ENCODE results near the gene TFR2.

Gene TFR2

GRCh38 chr7:100574362-100575205, 66.8 kb downstream of the TFR2 start:
- Histone ChIP-seq H3K4me3 (ENCODE audit: low read depth, low read length) (no peak overlapping the region), H3K27ac (ENCODE audit: low read depth, low read length) (no peak overlapping the region), H3K14ac (ENCODE audit: low read length) (no peak overlapping the region), H3K9me3 (ENCODE audit: insufficient read depth, low read depth, low read length) (peaks cover 5% of the 10 kb centered on the region), H3K79me2 (ENCODE audit: control insufficient read depth, insufficient read depth, low read length, poor library complexity) (no peaks in the 10 kb centered on the region), H3K23ac (ENCODE audit: low read length) (no peak overlapping the region), H3K4me2 (ENCODE audit: low read length) (no peak overlapping the region), H3K18ac (ENCODE audit: low read length) (no peak overlapping the region), H3K4me1 (ENCODE audit: control insufficient read depth in 1 of 2, insufficient read depth in 2 of 2, low read length in 2 of 2) (peaks cover 21 to 27% of the 10 kb centered on the region in 2 experiments), H4K8ac (ENCODE audit: low read depth, low read length) (no peak overlapping the region), H3K27me3 (ENCODE audit: insufficient read depth, low read length) (peaks cover 7% of the 10 kb centered on the region), H4K91ac (ENCODE audit: low read depth, low read length) (no peak overlapping the region), H3K4ac (ENCODE audit: low read depth, low read length) (no peak overlapping the region), H4K12ac (ENCODE audit: low read depth, low read length) (no peak overlapping the region), H2BK12ac (ENCODE audit: low read length) (no peak overlapping the region), H2AK5ac (ENCODE audit: low read length) (no peak overlapping the region), H2BK5ac (ENCODE audit: low read depth, low read length, poor library complexity) (no peak overlapping the region), H2BK120ac (ENCODE audit: insufficient read depth, low read length, poor library complexity) (no peak overlapping the region), H3K79me1 (ENCODE audit: low read length) (no peaks in the 10 kb centered on the region), H2AFZ (ENCODE audit: insufficient read depth, low read length, poor library complexity) (no peak overlapping the region), H3K36me3 (ENCODE audit: control insufficient read depth in 1 of 2, insufficient read depth in 2 of 2, low read length in 2 of 2) (peaks cover 57 to 58% of the 10 kb centered on the region in 2 experiments), H3K9ac (ENCODE audit: low read length) (no peak overlapping the region)
- no peak for DNase-seq
- no CpG with 5 or more reads among the region's 44 CpGs for WGBS (ENCODE audit: extremely low coverage, insufficient coverage, insufficient read length)

- no peak within 1 kb of the TSS for H2BK5ac ChIP-seq (ENCODE audit: low read depth, low read length, poor library complexity)
- no peak within 1 kb of the TSS for H2BK120ac ChIP-seq (ENCODE audit: insufficient read depth, low read length, poor library complexity)
- H3K79me2 ChIP-seq (ENCODE audit: control insufficient read depth, insufficient read depth, low read length, poor library complexity), result no peaks in the 10 kb centered on the region
- H4K91ac ChIP-seq (ENCODE audit: low read depth, low read length), result no peak within 1 kb of the TSS
- no peak within 1 kb of the TSS for H3K9ac ChIP-seq (ENCODE audit: low read length)
- H4K8ac ChIP-seq (ENCODE audit: low read depth, low read length), result no peak within 1 kb of the TSS
- H3K4me1 ChIP-seq (ENCODE audit: control insufficient read depth in 1 of 2, insufficient read depth in 2 of 2, low read length in 2 of 2), result peaks cover 21 to 27% of the 10 kb centered on the region in 2 experiments
- peaks cover 9% of the 10 kb centered on the region for H3K27me3 ChIP-seq (ENCODE audit: insufficient read depth, low read length)
- H3K23ac ChIP-seq (ENCODE audit: low read length), result no peak within 1 kb of the TSS
- H3K9me3 ChIP-seq (ENCODE audit: insufficient read depth, low read depth, low read length), result peaks cover 5% of the 10 kb centered on the region
- no peak within 1 kb of the TSS for H2BK12ac ChIP-seq (ENCODE audit: low read length)
- DNase-seq, result no peak
- no CpG with 5 or more reads among the region's 70 CpGs for WGBS (ENCODE audit: extremely low coverage, insufficient coverage, insufficient read length)
- no peaks in the 10 kb centered on the region for H3K79me1 ChIP-seq (ENCODE audit: low read length)
- H3K14ac ChIP-seq (ENCODE audit: low read length), result no peak within 1 kb of the TSS
- H3K4me2 ChIP-seq (ENCODE audit: low read length), result no peak within 1 kb of the TSS
- no peak within 1 kb of the TSS for H3K4ac ChIP-seq (ENCODE audit: low read depth, low read length)
- H3K27ac ChIP-seq (ENCODE audit: low read depth, low read length), result no peak within 1 kb of the TSS
- no peak within 1 kb of the TSS for H2AFZ ChIP-seq (ENCODE audit: insufficient read depth, low read length, poor library complexity)
- no peak within 1 kb of the TSS for H4K12ac ChIP-seq (ENCODE audit: low read depth, low read length)
- H3K36me3 ChIP-seq (ENCODE audit: control insufficient read depth in 1 of 2, insufficient read depth in 2 of 2, low read length in 2 of 2), result peaks cover 53 to 56% of the 10 kb centered on the region in 2 experiments
- H3K4me3 ChIP-seq (ENCODE audit: low read depth, low read length), result no peak within 1 kb of the TSS
- no peak within 1 kb of the TSS for H2AK5ac ChIP-seq (ENCODE audit: low read length)
- H3K18ac ChIP-seq (ENCODE audit: low read length), result no peak within 1 kb of the TSS
Measured at GRCh38 chr7:100573691-100574361, 67.5 kb downstream of the TFR2 start, which contains the start of gene SAP25. TSS of gene SAP25 (minus strand) at chr7:100573900. CDS start at chr7:100573742, 158 bp downstream.

- H2BK120ac ChIP-seq (ENCODE audit: insufficient read depth, low read length, poor library complexity), result no peak overlapping the region
- peaks cover 9% of the 10 kb centered on the region for H3K27me3 ChIP-seq (ENCODE audit: insufficient read depth, low read length)
- H3K4me3 ChIP-seq (ENCODE audit: low read depth, low read length), result no peak overlapping the region
- H2BK12ac ChIP-seq (ENCODE audit: low read length), result no peak overlapping the region
- H3K18ac ChIP-seq (ENCODE audit: low read length), result no peak overlapping the region
- WGBS (ENCODE audit: extremely low coverage, insufficient coverage, insufficient read length), result no CpG with 5 or more reads among the region's 30 CpGs
- no peak overlapping the region for H2BK5ac ChIP-seq (ENCODE audit: low read depth, low read length, poor library complexity)
- H3K79me1 ChIP-seq (ENCODE audit: low read length), result no peaks in the 10 kb centered on the region
- H3K4ac ChIP-seq (ENCODE audit: low read depth, low read length), result no peak overlapping the region
- H4K8ac ChIP-seq (ENCODE audit: low read depth, low read length), result no peak overlapping the region
- H3K23ac ChIP-seq (ENCODE audit: low read length), result no peak overlapping the region
- H3K14ac ChIP-seq (ENCODE audit: low read length), result no peak overlapping the region
- no peak overlapping the region for H3K4me2 ChIP-seq (ENCODE audit: low read length)
- peaks cover 21 to 27% of the 10 kb centered on the region in 2 experiments for H3K4me1 ChIP-seq (ENCODE audit: control insufficient read depth in 1 of 2, insufficient read depth in 2 of 2, low read length in 2 of 2)
- H3K36me3 ChIP-seq (ENCODE audit: control insufficient read depth in 1 of 2, insufficient read depth in 2 of 2, low read length in 2 of 2), result peaks cover 45 to 49% of the 10 kb centered on the region in 2 experiments
- DNase-seq, result no peak
- H2AK5ac ChIP-seq (ENCODE audit: low read length), result no peak overlapping the region
- no peak overlapping the region for H4K91ac ChIP-seq (ENCODE audit: low read depth, low read length)
- H3K79me2 ChIP-seq (ENCODE audit: control insufficient read depth, insufficient read depth, low read length, poor library complexity), result no peaks in the 10 kb centered on the region
- H3K9ac ChIP-seq (ENCODE audit: low read length), result no peak overlapping the region
- no peak overlapping the region for H2AFZ ChIP-seq (ENCODE audit: insufficient read depth, low read length, poor library complexity)
- peaks cover 8% of the 10 kb centered on the region for H3K9me3 ChIP-seq (ENCODE audit: insufficient read depth, low read depth, low read length)
- H3K27ac ChIP-seq (ENCODE audit: low read depth, low read length), result no peak overlapping the region
- no peak overlapping the region for H4K12ac ChIP-seq (ENCODE audit: low read depth, low read length)
Measured at GRCh38 chr7:100572949-100573675, 68.2 kb downstream of the TFR2 start.

GRCh38 chr7:100572281-100572948, 68.9 kb downstream of the TFR2 start:
- no CpG with 5 or more reads among the region's 20 CpGs for WGBS (ENCODE audit: extremely low coverage, insufficient coverage, insufficient read length)
- H3K9me3 ChIP-seq (ENCODE audit: insufficient read depth, low read depth, low read length), result peaks cover 8% of the 10 kb centered on the region
- no peak overlapping the region for H3K14ac ChIP-seq (ENCODE audit: low read length)
- H3K18ac ChIP-seq (ENCODE audit: low read length), result no peak overlapping the region
- no peaks in the 10 kb centered on the region for H3K79me2 ChIP-seq (ENCODE audit: control insufficient read depth, insufficient read depth, low read length, poor library complexity)
- H3K79me1 ChIP-seq (ENCODE audit: low read length), result no peaks in the 10 kb centered on the region
- H3K27me3 ChIP-seq (ENCODE audit: insufficient read depth, low read length), result peaks cover 9% of the 10 kb centered on the region
- H3K36me3 ChIP-seq (ENCODE audit: control insufficient read depth in 1 of 2, insufficient read depth in 2 of 2, low read length in 2 of 2), result peaks cover 38 to 42% of the 10 kb centered on the region in 2 experiments
- no peak overlapping the region for H2BK120ac ChIP-seq (ENCODE audit: insufficient read depth, low read length, poor library complexity)
- no peak overlapping the region for H4K91ac ChIP-seq (ENCODE audit: low read depth, low read length)
- H2AFZ ChIP-seq (ENCODE audit: insufficient read depth, low read length, poor library complexity), result no peak overlapping the region
- H4K8ac ChIP-seq (ENCODE audit: low read depth, low read length), result no peak overlapping the region
- H4K12ac ChIP-seq (ENCODE audit: low read depth, low read length), result no peak overlapping the region
- H2BK5ac ChIP-seq (ENCODE audit: low read depth, low read length, poor library complexity), result no peak overlapping the region
- H2AK5ac ChIP-seq (ENCODE audit: low read length), result no peak overlapping the region
- no peak overlapping the region for H3K4me3 ChIP-seq (ENCODE audit: low read depth, low read length)
- H3K4ac ChIP-seq (ENCODE audit: low read depth, low read length), result no peak overlapping the region
- peaks cover 21 to 27% of the 10 kb centered on the region in 2 experiments for H3K4me1 ChIP-seq (ENCODE audit: control insufficient read depth in 1 of 2, insufficient read depth in 2 of 2, low read length in 2 of 2)
- no peak overlapping the region for H2BK12ac ChIP-seq (ENCODE audit: low read length)
- no peak for DNase-seq
- H3K9ac ChIP-seq (ENCODE audit: low read length), result no peak overlapping the region
- no peak overlapping the region for H3K27ac ChIP-seq (ENCODE audit: low read depth, low read length)
- no peak overlapping the region for H3K23ac ChIP-seq (ENCODE audit: low read length)
- no peak overlapping the region for H3K4me2 ChIP-seq (ENCODE audit: low read length)

Data from trophoblast cell (in vitro differentiated cells and primary cell).